ENCODE data around the gene TM9SF3. TPM values are rescaled to one million over a fixed set of nuclear protein-coding genes. Genes with fewer than 3 reads are reported as not detected.

Gene TM9SF3
- total and polyA plus RNA-seq, 10 of the 15 experiments (the other 5 are each of a cell fraction or from before 2014, with no cell fraction given) = 17.1 to 85.4 (median 44.9) TPM

DNA sequence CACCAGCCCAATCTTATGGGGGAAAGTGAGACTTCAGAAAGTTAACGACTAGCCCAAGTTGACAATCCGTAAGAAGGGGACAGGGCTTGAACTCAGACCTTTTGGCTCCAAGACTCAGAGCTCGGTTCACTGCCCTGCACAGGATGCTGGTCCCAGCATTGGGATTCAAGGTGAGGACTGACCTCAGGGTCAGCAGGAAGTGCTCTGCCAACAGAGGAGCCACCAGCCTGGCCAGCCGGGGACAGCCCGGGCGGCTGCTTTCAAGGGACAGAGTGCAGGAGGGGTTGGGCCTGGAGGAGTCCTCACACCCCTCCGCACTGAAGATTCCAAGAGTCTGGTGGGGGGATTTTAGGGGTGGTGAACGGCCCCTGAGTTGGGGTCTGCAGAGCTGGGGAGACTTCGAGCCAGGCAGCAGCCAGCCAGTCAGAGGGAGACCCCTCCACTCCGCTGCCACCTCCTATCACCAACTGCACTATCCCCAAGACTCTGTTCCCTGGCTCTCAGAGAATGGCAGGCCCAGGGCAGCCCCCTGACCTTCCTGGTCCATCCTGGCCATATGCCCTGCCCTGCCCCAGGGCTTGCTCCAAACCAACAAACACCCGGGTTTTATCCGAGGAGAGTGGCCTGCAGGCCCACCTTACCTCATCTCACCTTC, 92.8 kb downstream of the TM9SF3 start:
- RAD21 ChIA-PET (ENCODE audit: unreplicated experiment) = no interaction called here
- SMC1A ChIA-PET (ENCODE audit: uncharacterized antibody, unreplicated experiment) = no interaction called here
- DNase-seq (ENCODE audit: low read depth, low spot score) = no peak
- Histone ChIP-seq H3K4me2 (ENCODE audit: control insufficient read depth, insufficient read depth) (no peak overlapping the region), H3K79me2 (ENCODE audit: control insufficient read depth, insufficient read depth, low read length) (no peaks in the 10 kb centered on the region), H4K20me1 (ENCODE audit: control insufficient read depth, insufficient read depth) (no peaks in the 10 kb centered on the region), H3K9ac (ENCODE audit: control insufficient read depth, insufficient read depth, low read length) (no peak overlapping the region), H3K27me3 (replicated peaks in 1 of 2; ENCODE audit: control insufficient read depth in 2 of 2, insufficient read depth in 2 of 2, low read length in 1 of 2) (no peaks in the 10 kb centered on the region; a peak in 1 of 4 replicates), H3K36me3 (ENCODE audit: control insufficient read depth in 2 of 2, insufficient read depth in 2 of 2, low read length in 1 of 2) (no peaks in the 10 kb centered on the region; a peak in 1 of 4 replicates), H2AFZ (ENCODE audit: control insufficient read depth, low read depth, low read length) (no peak overlapping the region), H3K9me3 (replicated peaks; ENCODE audit: control insufficient read depth, insufficient read depth, low read length) (no peaks in the 10 kb centered on the region), H3K27ac (ENCODE audit: control insufficient read depth, insufficient read depth) (no peak overlapping the region), H3K4me1 (ENCODE audit: control insufficient read depth, insufficient read depth, low read length) (no peaks in the 10 kb centered on the region), H3K4me3 (no peak overlapping the region)
- WGBS (ENCODE audit: insufficient coverage, insufficient replicate concordance, low lambda C conversion rate, missing lambda C conversion rate) = 67% methylated on average over 12 of the region's 12 CpGs
- intact Hi-C loops (cut with micrococcal nuclease; ENCODE audit: unreplicated experiment) = no loop called here
- no TSS peak for BruUV-seq (replicated peaks)
- CTCF ChIA-PET = interaction anchor here (0.7 kb wide), 1 partner anchor 787 kb away, joined by 3 read pairs; no protein-coding TSS in a partner anchor
- no peak for TF ChIP-seq SUZ12 (IDR thresholded peaks at IDR 0.05; ENCODE audit: unreplicated experiment)
- no peak for TF ChIP-seq SMAD1 (IDR thresholded peaks at IDR 0.05; ENCODE audit: low read depth, partially characterized antibody)
- no peak for TF ChIP-seq SMC3 (IDR thresholded peaks at IDR 0.05; ENCODE audit: borderline replicate concordance, low read length)
- no peak for TF ChIP-seq ZNF207 (IDR thresholded peaks at IDR 0.05; ENCODE audit: borderline replicate concordance)
- no peak for TF ChIP-seq MYB (IDR thresholded peaks at IDR 0.05; ENCODE audit: borderline replicate concordance, low read depth, low read length)
- TF ChIP-seq, protein P1, sequence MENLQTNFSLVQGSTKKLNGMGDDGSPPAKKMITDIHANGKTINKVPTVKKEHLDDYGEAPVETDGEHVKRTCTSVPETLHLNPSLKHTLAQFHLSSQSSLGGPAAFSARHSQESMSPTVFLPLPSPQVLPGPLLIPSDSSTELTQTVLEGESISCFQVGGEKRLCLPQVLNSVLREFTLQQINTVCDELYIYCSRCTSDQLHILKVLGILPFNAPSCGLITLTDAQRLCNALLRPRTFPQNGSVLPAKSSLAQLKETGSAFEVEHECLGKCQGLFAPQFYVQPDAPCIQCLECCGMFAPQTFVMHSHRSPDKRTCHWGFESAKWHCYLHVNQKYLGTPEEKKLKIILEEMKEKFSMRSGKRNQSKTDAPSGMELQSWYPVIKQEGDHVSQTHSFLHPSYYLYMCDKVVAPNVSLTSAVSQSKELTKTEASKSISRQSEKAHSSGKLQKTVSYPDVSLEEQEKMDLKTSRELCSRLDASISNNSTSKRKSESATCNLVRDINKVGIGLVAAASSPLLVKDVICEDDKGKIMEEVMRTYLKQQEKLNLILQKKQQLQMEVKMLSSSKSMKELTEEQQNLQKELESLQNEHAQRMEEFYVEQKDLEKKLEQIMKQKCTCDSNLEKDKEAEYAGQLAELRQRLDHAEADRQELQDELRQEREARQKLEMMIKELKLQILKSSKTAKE (IDR thresholded peaks at IDR 0.05; ENCODE audit: low read depth, poor library complexity, severe bottlenecking) = no peak
- no peak for TF ChIP-seq ETV6 (conservative IDR thresholded peaks at IDR 0.05 in 1 of 2, IDR thresholded peaks at IDR 0.05 in 1 of 2; ENCODE audit: borderline replicate concordance in 1 of 2, low read depth in 1 of 2)
- TF ChIP-seq SREBF1 (IDR thresholded peaks at IDR 0.05; ENCODE audit: low read length) = no peak
- TF ChIP-seq, protein P2, sequence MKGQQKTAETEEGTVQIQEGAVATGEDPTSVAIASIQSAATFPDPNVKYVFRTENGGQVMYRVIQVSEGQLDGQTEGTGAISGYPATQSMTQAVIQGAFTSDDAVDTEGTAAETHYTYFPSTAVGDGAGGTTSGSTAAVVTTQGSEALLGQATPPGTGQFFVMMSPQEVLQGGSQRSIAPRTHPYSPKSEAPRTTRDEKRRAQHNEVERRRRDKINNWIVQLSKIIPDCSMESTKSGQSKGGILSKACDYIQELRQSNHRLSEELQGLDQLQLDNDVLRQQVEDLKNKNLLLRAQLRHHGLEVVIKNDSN (IDR thresholded peaks at IDR 0.05; ENCODE audit: borderline replicate concordance, extremely low read length, insufficient read depth, low read depth, low read length) = no peak
- TF ChIP-seq, protein P3, sequence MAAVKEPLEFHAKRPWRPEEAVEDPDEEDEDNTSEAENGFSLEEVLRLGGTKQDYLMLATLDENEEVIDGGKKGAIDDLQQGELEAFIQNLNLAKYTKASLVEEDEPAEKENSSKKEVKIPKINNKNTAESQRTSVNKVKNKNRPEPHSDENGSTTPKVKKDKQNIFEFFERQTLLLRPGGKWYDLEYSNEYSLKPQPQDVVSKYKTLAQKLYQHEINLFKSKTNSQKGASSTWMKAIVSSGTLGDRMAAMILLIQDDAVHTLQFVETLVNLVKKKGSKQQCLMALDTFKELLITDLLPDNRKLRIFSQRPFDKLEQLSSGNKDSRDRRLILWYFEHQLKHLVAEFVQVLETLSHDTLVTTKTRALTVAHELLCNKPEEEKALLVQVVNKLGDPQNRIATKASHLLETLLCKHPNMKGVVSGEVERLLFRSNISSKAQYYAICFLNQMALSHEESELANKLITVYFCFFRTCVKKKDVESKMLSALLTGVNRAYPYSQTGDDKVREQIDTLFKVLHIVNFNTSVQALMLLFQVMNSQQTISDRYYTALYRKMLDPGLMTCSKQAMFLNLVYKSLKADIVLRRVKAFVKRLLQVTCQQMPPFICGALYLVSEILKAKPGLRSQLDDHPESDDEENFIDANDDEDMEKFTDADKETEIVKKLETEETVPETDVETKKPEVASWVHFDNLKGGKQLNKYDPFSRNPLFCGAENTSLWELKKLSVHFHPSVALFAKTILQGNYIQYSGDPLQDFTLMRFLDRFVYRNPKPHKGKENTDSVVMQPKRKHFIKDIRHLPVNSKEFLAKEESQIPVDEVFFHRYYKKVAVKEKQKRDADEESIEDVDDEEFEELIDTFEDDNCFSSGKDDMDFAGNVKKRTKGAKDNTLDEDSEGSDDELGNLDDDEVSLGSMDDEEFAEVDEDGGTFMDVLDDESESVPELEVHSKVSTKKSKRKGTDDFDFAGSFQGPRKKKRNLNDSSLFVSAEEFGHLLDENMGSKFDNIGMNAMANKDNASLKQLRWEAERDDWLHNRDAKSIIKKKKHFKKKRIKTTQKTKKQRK (IDR thresholded peaks at IDR 0.05; ENCODE audit: low read depth, low read length) = no peak
- POLR2A ChIA-PET = no interaction called here
- ATAC-seq = no peak
- no peak for FAIRE-seq
- in situ Hi-C loops (cut with MboI) = no loop called here

Data from GM12878 (cell line).